Dendritic cell treated with granulocyte-macrophage colony-stimulating factor and Interleukin-4, amounts not matched to agents 40 ng/mL and 50 ng/mL, for 4 days (primary cell): Measurements from ENCODE around the gene FAM72B.
"Not testable (repeated sequence)": the region's sequence is repeated elsewhere in the genome, so short reads cannot be mapped to it uniquely, and the experiment has no call there.

ENCODE experiments used
- H3K27ac Mint-ChIP-seq: one replicate; pipeline ENCODE4 v1.8.0; 2022; ENCODE audit warnings: mild to moderate bottlenecking, mixed read lengths
- H3K27me3 Mint-ChIP-seq: one replicate; pipeline ENCODE4 v1.8.0; 2022; ENCODE audit warnings: mild to moderate bottlenecking, mixed read lengths
- H3K36me3 Mint-ChIP-seq: one replicate; pipeline ENCODE4 v1.8.0; 2022; ENCODE audit warnings: low read depth, mixed read lengths
- H3K4me1 Mint-ChIP-seq: one replicate; pipeline ENCODE4 v1.8.0; 2022; ENCODE audit warnings: low read depth, mixed read lengths
- H3K4me3 Mint-ChIP-seq: one replicate; pipeline ENCODE4 v1.8.0; 2022; ENCODE audit warnings: mild to moderate bottlenecking, moderate library complexity, mixed read lengths
- H3K9me3 Mint-ChIP-seq: one replicate; pipeline ENCODE4 v1.8.0; 2022; ENCODE audit warnings: mixed read lengths
- intact Hi-C: fragments of 100-400 bp; cut with micrococcal nuclease; formaldehyde crosslinking; loops from one replicate; pipeline ENCODE4 v1.15.0; 2022

Gene FAM72B

DNA sequence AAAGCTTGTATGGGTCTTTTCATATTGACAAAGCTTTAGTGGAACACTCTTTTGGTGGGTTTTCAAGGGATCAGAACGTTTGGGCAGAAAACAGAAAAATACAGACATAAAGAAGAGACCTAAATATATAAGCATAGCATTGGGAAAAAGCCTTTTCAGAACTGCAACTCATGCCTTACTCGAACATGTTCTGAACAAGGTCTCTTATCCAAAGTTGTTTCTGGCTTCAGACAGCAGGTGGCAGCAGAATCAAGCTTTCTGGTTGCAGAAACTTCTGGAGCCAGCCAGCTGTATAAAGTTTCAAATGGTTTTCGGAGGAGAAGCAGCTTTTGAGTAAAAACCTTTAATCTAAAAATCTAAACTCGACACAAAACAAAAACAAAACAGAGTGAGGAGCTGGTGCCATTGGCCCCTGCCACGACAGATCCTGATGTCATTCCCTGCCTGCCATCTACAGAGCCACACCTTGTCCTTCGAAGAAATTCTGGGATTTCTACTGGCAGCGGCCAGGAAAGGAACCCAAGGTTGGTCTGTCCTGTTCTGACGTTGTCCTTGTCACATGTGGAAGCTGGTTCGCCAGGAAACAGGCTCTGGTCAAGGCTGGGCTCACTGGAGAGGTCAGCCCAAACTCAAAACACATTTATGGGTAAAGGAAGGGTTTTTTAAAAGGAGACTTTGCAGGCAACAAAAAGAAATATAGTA lies 35.5 kb downstream of the FAM72B start:
- H3K36me3 Mint-ChIP-seq, H3K4me1 Mint-ChIP-seq, intact Hi-C loops, H3K4me3 Mint-ChIP-seq, H3K9me3 Mint-ChIP-seq, H3K27ac Mint-ChIP-seq, H3K27me3 Mint-ChIP-seq: not testable (repeated sequence)

DNA sequence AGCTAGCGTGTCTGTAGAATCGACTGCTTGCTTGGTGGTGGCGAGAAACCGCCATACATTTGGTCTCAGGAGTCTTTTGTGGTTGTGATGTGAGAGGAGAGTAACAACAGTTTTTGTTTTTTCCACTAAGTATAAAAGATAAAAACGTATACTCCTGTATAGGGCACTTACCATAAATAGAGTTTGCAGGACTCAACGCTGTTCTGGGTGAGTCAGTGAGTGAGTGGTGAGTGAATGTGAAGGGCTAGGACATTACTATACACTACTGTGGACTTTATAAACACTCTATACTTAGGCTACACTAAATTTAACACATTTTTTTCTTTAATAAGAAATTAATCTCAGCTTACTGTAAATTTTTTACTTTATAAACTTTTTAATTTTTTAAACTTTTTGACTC lies 43.7 kb downstream of the FAM72B start:
- H3K4me3 Mint-ChIP-seq, intact Hi-C loops, H3K36me3 Mint-ChIP-seq, H3K27ac Mint-ChIP-seq, H3K27me3 Mint-ChIP-seq, H3K4me1 Mint-ChIP-seq, H3K9me3 Mint-ChIP-seq: not testable (repeated sequence)

DNA sequence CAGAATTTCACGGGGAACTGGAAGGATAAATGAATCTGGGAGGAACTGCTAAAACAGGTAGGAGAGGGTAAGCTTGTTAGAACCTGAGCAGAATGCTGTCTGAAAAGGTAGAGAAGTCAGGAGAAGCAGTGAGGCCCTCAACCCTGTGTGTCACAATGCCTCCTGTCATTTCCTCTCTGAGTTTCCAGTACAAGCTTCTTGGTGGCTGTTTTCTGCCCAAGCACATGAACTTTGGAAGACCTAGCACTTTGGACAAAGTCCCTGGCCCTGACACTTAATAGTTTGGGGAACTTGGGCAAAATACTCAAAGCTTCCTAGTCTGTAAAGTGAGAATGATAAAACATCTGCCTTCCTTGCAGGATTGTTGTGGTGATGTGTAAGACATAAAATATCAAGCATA lies 52.6 kb downstream of the FAM72B start:
- H3K9me3 Mint-ChIP-seq, H3K27ac Mint-ChIP-seq, intact Hi-C loops, H3K4me1 Mint-ChIP-seq, H3K27me3 Mint-ChIP-seq, H3K36me3 Mint-ChIP-seq, H3K4me3 Mint-ChIP-seq: not testable (repeated sequence)

DNA sequence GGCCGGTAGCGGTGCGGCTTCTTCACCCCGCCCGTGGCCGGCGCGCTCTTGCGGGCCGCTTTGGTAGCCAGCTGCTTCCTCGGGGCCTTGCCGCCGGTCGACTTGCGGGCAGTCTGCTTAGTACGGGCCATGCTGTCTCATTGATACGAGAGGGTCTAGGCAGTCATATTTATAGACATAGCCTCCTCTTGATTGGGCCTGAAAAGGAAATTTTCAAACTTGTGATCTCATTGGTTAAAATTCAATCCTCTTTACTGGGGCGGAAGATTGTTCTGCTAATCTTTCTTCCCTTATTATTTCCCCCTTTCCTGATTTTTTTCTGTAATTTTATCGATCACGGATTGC lies 65.7 kb downstream of the FAM72B start:
- intact Hi-C loops, H3K27ac Mint-ChIP-seq, H3K9me3 Mint-ChIP-seq, H3K27me3 Mint-ChIP-seq, H3K4me1 Mint-ChIP-seq, H3K36me3 Mint-ChIP-seq: not testable (repeated sequence)
- peak overlapping the region; percentile 69 for H3K4me3 Mint-ChIP-seq
